HG02678 (cell line): Measurements from ENCODE around the gene TOMM20.
"Not testable (repeated sequence)": the region's sequence is repeated elsewhere in the genome, so short reads cannot be mapped to it uniquely, and the experiment has no call there.

ENCODE experiments used
- ATAC-seq: cut with Tn5 transposase; IDR thresholded peaks from one replicate; pipeline ENCODE4 v1.9.1; 2021; ENCODE audit warnings: mild to moderate bottlenecking, moderate library complexity; ENCODE audit not compliant: unreplicated experiment

Gene TOMM20

GRCh38 chr1:235128456-235129328, at the start of gene TOMM20:
Gene TOMM20, minus strand, starts transcription at chr1:235128837. Its CDS starts 122 bp downstream, at chr1:235128715.
- peak; percentile 94 for ATAC-seq

GRCh38 chr1:235176486-235176885, 47.8 kb upstream of the TOMM20 start:
- no peak for ATAC-seq

GRCh38 chr1:235169986-235170385, 41.3 kb upstream of the TOMM20 start:
- ATAC-seq: no peak

- no peak for ATAC-seq
Observed at GRCh38 chr1:235168375-235168774, 39.7 kb upstream of the TOMM20 start.

- no peak for ATAC-seq
Observed at GRCh38 chr1:235161685-235162327, 33.2 kb upstream of the TOMM20 start.

- ATAC-seq: peak; percentile 95
Observed at GRCh38 chr1:235160957-235161684, 32.5 kb upstream of the TOMM20 start, which contains the start of gene RBM34. Gene RBM34, minus strand, starts transcription at chr1:235161250. Its CDS starts 24 bp downstream, at chr1:235161226.

GRCh38 chr1:235160383-235160956, 31.8 kb upstream of the TOMM20 start:
- ATAC-seq: peak; percentile 35

- not testable (repeated sequence) for ATAC-seq
Observed at GRCh38 chr1:235159930-235160329, 31.3 kb upstream of the TOMM20 start.

GRCh38 chr1:235159284-235159683, 30.6 kb upstream of the TOMM20 start:
- ATAC-seq: not testable (repeated sequence)

- ATAC-seq: no peak
Observed at GRCh38 chr1:235158680-235159079, 30.0 kb upstream of the TOMM20 start.

- ATAC-seq: no peak
Observed at GRCh38 chr1:235157150-235157549, 28.5 kb upstream of the TOMM20 start.

- no peak for ATAC-seq
Observed at GRCh38 chr1:235156740-235157139, 28.1 kb upstream of the TOMM20 start.

GRCh38 chr1:235156265-235156664, 27.6 kb upstream of the TOMM20 start:
- ATAC-seq: no peak

- ATAC-seq: no peak
Observed at GRCh38 chr1:235152235-235152634, 23.6 kb upstream of the TOMM20 start.

- no peak for ATAC-seq
Observed at GRCh38 chr1:235151033-235151432, 22.4 kb upstream of the TOMM20 start.

GRCh38 chr1:235149824-235150223, 21.2 kb upstream of the TOMM20 start:
- ATAC-seq: no peak

GRCh38 chr1:235147269-235147668, 18.6 kb upstream of the TOMM20 start:
- ATAC-seq: no peak

GRCh38 chr1:235145639-235146038, 17.0 kb upstream of the TOMM20 start:
- no peak for ATAC-seq

GRCh38 chr1:235142991-235143390, 14.4 kb upstream of the TOMM20 start:
- ATAC-seq: no peak

GRCh38 chr1:235139315-235139714, 10.7 kb upstream of the TOMM20 start:
- no peak for ATAC-seq

GRCh38 chr1:235138821-235139220, 10.2 kb upstream of the TOMM20 start:
- ATAC-seq: no peak
